ENCODE measurements around the gene ECE1. TPM values are rescaled to one million over a fixed set of nuclear protein-coding genes. Genes with fewer than 3 reads are reported as not detected.

ECE1 gene
- total RNA-seq, 2 donors from 2014 or later = 99.0 to 149 TPM

DNA sequence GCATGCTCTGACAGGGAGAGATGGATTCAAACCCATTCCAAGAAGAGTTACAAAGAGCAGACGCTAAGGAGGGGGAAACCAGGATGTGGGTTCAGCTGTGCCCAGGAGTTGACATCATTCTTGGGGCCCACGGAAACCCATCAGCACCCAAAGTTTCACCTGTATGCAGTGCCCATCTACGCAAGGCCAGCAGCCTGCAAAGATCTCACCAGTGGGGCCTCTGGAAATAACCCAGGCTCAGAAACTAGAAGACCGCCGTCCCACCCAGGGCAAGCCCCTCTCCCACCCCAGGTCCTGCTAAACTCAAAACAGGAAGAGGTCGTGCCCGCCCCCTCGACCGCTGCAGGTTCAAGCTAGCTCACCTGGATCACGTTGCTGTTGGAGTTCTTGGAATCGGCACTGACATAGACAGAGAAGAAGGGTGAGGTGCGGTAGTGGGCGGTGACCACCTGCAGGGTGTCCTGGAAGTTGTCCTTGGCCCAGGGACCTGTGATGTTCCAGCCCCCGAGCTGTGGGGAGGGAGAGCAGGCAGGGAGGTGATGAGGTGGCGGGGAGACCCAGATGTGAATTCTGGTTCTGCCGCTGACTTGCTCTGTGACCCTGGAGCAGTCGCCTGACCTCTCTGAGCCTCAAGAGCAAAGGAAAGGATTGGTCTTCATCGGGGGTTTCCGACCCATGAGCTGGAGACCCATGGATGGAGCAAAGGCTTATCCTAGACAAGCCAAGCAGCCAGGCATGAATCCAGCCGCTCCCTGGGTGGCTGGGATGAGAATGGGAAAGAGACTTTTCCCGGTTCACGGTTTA is 31.7 kb downstream of the ECE1 start:
- TF ChIP-seq, protein P1, sequence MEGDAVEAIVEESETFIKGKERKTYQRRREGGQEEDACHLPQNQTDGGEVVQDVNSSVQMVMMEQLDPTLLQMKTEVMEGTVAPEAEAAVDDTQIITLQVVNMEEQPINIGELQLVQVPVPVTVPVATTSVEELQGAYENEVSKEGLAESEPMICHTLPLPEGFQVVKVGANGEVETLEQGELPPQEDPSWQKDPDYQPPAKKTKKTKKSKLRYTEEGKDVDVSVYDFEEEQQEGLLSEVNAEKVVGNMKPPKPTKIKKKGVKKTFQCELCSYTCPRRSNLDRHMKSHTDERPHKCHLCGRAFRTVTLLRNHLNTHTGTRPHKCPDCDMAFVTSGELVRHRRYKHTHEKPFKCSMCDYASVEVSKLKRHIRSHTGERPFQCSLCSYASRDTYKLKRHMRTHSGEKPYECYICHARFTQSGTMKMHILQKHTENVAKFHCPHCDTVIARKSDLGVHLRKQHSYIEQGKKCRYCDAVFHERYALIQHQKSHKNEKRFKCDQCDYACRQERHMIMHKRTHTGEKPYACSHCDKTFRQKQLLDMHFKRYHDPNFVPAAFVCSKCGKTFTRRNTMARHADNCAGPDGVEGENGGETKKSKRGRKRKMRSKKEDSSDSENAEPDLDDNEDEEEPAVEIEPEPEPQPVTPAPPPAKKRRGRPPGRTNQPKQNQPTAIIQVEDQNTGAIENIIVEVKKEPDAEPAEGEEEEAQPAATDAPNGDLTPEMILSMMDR (IDR thresholded peaks at IDR 0.05) = no peak
- no peak overlapping the region for H3K4me3 ChIP-seq
- no peaks in the 10 kb centered on the region for H3K9me3 ChIP-seq
- H3K9ac ChIP-seq (ENCODE audit: low read depth in 2 of 2, low read length in 2 of 2) = no peak overlapping the region
- H3K27me3 ChIP-seq = no peaks in the 10 kb centered on the region
- H3K36me3 ChIP-seq = peaks cover 15% of the 10 kb centered on the region
- intact Hi-C loops (cut with DNase I) = no loop called here
- no peak overlapping the region for H3K27ac ChIP-seq
- DNase-seq = no peak
- peaks cover 7% of the 10 kb centered on the region for H3K4me1 ChIP-seq

- Histone ChIP-seq H3K4me3 (no peak overlapping the region), H3K4me1 (peaks cover 3% of the 10 kb centered on the region), H3K27ac (no peak overlapping the region), H3K36me3 (peaks cover 15% of the 10 kb centered on the region), H3K9me3 (no peaks in the 10 kb centered on the region), H3K27me3 (no peaks in the 10 kb centered on the region), H3K9ac (ENCODE audit: low read depth in 2 of 2, low read length in 2 of 2) (no peak overlapping the region)
- DNase-seq = no peak
- TF ChIP-seq, protein P1 (IDR thresholded peaks at IDR 0.05) = no peak
- intact Hi-C loops (cut with DNase I) = no loop called here
Observed at GRCh38 chr1:21257431-21258135, 32.7 kb downstream of the ECE1 start.

DNA sequence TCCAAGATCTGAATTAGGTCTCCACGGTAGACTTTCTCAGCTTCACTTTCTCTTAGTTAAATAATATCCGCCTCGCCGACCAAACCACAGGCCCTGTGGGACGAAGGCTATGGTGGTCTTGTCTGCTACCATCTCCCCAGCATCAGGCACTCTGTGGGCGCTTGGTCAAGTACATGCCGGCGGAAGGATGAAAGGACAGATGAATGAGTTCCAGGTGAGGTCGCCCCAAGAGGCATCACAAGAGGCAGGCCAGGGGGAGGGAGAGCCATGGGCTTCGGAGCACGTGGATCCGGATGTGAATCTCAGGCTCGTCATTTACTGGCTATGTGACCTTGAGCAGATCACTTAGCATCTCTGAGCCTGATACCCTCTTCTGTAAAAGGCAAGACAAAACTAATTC is 33.5 kb downstream of the ECE1 start:
- Histone ChIP-seq H3K9me3 (no peaks in the 10 kb centered on the region), H3K9ac (ENCODE audit: low read depth in 2 of 2, low read length in 2 of 2) (no peak overlapping the region), H3K36me3 (peaks cover 15% of the 10 kb centered on the region), H3K4me1 (peaks cover 9% of the 10 kb centered on the region), H3K27me3 (no peaks in the 10 kb centered on the region), H3K27ac (no peak overlapping the region), H3K4me3 (no peak overlapping the region)
- intact Hi-C loops (cut with DNase I) = no loop called here
- no peak for DNase-seq
- TF ChIP-seq, protein P1 (IDR thresholded peaks at IDR 0.05) = no peak

GRCh38 chr1:21255943-21256320 is 34.3 kb downstream of the ECE1 start:
- H3K4me1 ChIP-seq = peaks cover 13% of the 10 kb centered on the region
- intact Hi-C loops (cut with DNase I) = loop anchor here (1.0 kb wide), 1 partner anchor 112 kb away; no protein-coding TSS in a partner anchor

GRCh38 chr1:21255284-21255942 is 34.9 kb downstream of the ECE1 start:
- H3K9ac ChIP-seq (ENCODE audit: low read depth in 2 of 2, low read length in 2 of 2) = no peak overlapping the region
- H3K4me1 ChIP-seq = peaks cover 13% of the 10 kb centered on the region
- H3K36me3 ChIP-seq = peaks cover 15% of the 10 kb centered on the region
- no peaks in the 10 kb centered on the region for H3K27me3 ChIP-seq
- H3K27ac ChIP-seq = no peak overlapping the region
- no peaks in the 10 kb centered on the region for H3K9me3 ChIP-seq
- peak; percentile 94 for DNase-seq
- intact Hi-C loops (cut with DNase I) = loop anchor here (1.0 kb wide), 1 partner anchor 113 kb away; no protein-coding TSS in a partner anchor
- TF ChIP-seq, protein P1 (IDR thresholded peaks at IDR 0.05) = peak; percentile 72
- no peak overlapping the region for H3K4me3 ChIP-seq

More at GRCh38 chr1:21255943-21256320, 34.3 kb downstream of the ECE1 start:
- Histone ChIP-seq H3K9ac (ENCODE audit: low read depth in 2 of 2, low read length in 2 of 2) (no peak overlapping the region), H3K4me3 (no peak overlapping the region), H3K9me3 (no peaks in the 10 kb centered on the region), H3K36me3 (peaks cover 15% of the 10 kb centered on the region), H3K27ac (no peak overlapping the region), H3K27me3 (no peaks in the 10 kb centered on the region)
- DNase-seq = no peak
- TF ChIP-seq, protein P1 (IDR thresholded peaks at IDR 0.05) = no peak
